Breast epithelium (tissue), 4 donors: ENCODE results near the gene HMHB1. TPM values are rescaled to one million over a fixed set of nuclear protein-coding genes. Genes with fewer than 3 reads are reported as not detected.

ENCODE experiments used
- DNase-seq, 2 donors: peaks; one replicate each; pipeline ENCODE4 v3.0.0-alpha.2; 2019; ENCODE audit warnings: low spot score in 2 of 2
- H3K27ac ChIP-seq, 2 donors: fragments of 200-600 bp; sonication (generic) in 1 of 2; one replicate each; pipeline ENCODE4 v1.5.1; 2016 to 2019; ENCODE audit warnings: mild to moderate bottlenecking in 1 of 2
- H3K27me3 ChIP-seq, 2 donors: fragments of 200-600 bp; sonication (generic) in 1 of 2; one replicate each; pipeline versions ENCODE4 v1.5.1 to v1.6.0; 2017 to 2019; ENCODE audit warnings: control low read depth in 1 of 2, mild to moderate bottlenecking in 1 of 2
- H3K36me3 ChIP-seq: fragments of 200-600 bp; one replicate; pipeline ENCODE4 v1.5.1; 2019
- H3K4me1 ChIP-seq, 2 donors: fragments of 200-600 bp; sonication (generic); one replicate each; pipeline ENCODE4 v1.5.1; 2016 to 2019; ENCODE audit warnings: control low read depth in 1 of 2
- H3K4me3 ChIP-seq, 3 donors: fragments of 200-600 bp; sonication (generic); 1 replicate in 2 of 3; 2 replicates in 1 of 3; pipeline ENCODE4 v1.5.1; 2016 to 2019; ENCODE audit warnings: mild to moderate bottlenecking in 3 of 3, moderate library complexity in 2 of 3
- H3K9me3 ChIP-seq, 2 donors: fragments of 200-600 bp; sonication (generic) in 1 of 2; one replicate each; pipeline ENCODE4 v1.5.1; 2016 to 2019; ENCODE audit warnings: control low read depth in 1 of 2
- POLR2A ChIP-seq: fragments of 450-650 bp; IDR thresholded peaks from one replicate; pipeline ENCODE4 v1.6.1; 2016; ENCODE audit warnings: antibody characterized with exemption, mild to moderate bottlenecking, moderate library complexity
- POLR2AphosphoS5 ChIP-seq, 3 donors: sonication (generic); formaldehyde crosslinking; IDR thresholded peaks; one replicate each; pipeline ENCODE4 v1.6.1; 2017; ENCODE audit warnings: antibody characterized with exemption in 3 of 3
- intact Hi-C: fragments of 100-400 bp; cut with DNase I; formaldehyde crosslinking; loops from one replicate; pipeline ENCODE4 v1.15.1; 2023; ENCODE audit warnings: low total_unique reads
- total RNA-seq, 3 donors: library from RNA; depleted of rRNA; stranded (reverse); fragments of >200 nt; gene quantifications; one replicate each; pipeline ENCODE4 v1.1.0, GENCODE V29; 2016
- TF ChIP-seq, protein P1 (sequence below), 3 donors: fragments of 450-650 bp; IDR thresholded peaks; one replicate each; pipeline ENCODE4 v1.5.1; 2016 to 2017; ENCODE audit warnings: antibody characterized with exemption in 3 of 3, mild to moderate bottlenecking in 3 of 3, moderate library complexity in 3 of 3

Gene HMHB1
- total RNA-seq = not detected

- intact Hi-C loops = no loop called here
- no peak within 1 kb of the TSS for H3K4me3 ChIP-seq
- no peaks in the 10 kb centered on the region for H3K27me3 ChIP-seq
- no peaks in the 10 kb centered on the region for H3K9me3 ChIP-seq
- TF ChIP-seq, protein P1, sequence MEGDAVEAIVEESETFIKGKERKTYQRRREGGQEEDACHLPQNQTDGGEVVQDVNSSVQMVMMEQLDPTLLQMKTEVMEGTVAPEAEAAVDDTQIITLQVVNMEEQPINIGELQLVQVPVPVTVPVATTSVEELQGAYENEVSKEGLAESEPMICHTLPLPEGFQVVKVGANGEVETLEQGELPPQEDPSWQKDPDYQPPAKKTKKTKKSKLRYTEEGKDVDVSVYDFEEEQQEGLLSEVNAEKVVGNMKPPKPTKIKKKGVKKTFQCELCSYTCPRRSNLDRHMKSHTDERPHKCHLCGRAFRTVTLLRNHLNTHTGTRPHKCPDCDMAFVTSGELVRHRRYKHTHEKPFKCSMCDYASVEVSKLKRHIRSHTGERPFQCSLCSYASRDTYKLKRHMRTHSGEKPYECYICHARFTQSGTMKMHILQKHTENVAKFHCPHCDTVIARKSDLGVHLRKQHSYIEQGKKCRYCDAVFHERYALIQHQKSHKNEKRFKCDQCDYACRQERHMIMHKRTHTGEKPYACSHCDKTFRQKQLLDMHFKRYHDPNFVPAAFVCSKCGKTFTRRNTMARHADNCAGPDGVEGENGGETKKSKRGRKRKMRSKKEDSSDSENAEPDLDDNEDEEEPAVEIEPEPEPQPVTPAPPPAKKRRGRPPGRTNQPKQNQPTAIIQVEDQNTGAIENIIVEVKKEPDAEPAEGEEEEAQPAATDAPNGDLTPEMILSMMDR (IDR thresholded peaks at IDR 0.05) = no peak
- TF ChIP-seq POLR2AphosphoS5 (IDR thresholded peaks at IDR 0.05) (no peak), POLR2A (no peak)
- no peaks in the 10 kb centered on the region for H3K36me3 ChIP-seq
- DNase-seq = no peak
- no peak within 1 kb of the TSS for H3K27ac ChIP-seq
- H3K4me1 ChIP-seq = no peaks in the 10 kb centered on the region
Measured at GRCh38 chr5:143812085-143812705, at the start of gene HMHB1. Gene HMHB1 (plus strand): TSS chr5:143812161.

- intact Hi-C loops = no loop called here
- Histone ChIP-seq H3K4me1 (no peaks in the 10 kb centered on the region), H3K4me3 (no peak overlapping the region), H3K27me3 (no peaks in the 10 kb centered on the region), H3K9me3 (no peaks in the 10 kb centered on the region), H3K27ac (no peak overlapping the region), H3K36me3 (no peaks in the 10 kb centered on the region)
- no peak for DNase-seq
- TF ChIP-seq, protein P1 (IDR thresholded peaks at IDR 0.05) = no peak
- TF ChIP-seq POLR2A (no peak), POLR2AphosphoS5 (IDR thresholded peaks at IDR 0.05) (no peak)
Measured at GRCh38 chr5:143762636-143763220, 49.2 kb upstream of the HMHB1 start.

DNA sequence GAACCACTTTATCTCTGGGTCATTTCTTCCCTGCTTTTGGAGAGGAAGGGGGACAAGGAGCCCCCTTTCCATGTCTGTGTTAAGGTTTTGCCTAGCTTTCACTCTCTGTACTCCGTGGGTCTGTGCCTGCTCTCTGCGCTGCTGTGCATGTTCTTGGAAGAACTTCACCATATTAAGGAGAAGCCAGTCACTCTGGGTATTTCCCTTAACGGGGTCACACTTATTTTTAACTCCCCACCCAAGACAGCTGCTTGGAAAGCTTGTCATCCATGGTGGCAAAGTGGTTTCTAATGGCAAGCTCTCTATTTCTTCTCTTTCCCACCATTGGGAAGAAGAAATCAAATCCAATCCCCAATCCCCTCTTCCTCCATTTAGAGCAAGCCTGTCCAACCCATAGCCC is 44.8 kb upstream of the HMHB1 start:
- Histone ChIP-seq H3K36me3 (no peaks in the 10 kb centered on the region), H3K27ac (no peak overlapping the region), H3K9me3 (no peaks in the 10 kb centered on the region), H3K27me3 (no peaks in the 10 kb centered on the region), H3K4me1 (no peaks in the 10 kb centered on the region), H3K4me3 (no peak overlapping the region)
- DNase-seq = no peak
- TF ChIP-seq, protein P1 (IDR thresholded peaks at IDR 0.05) = no peak
- TF ChIP-seq POLR2A (no peak), POLR2AphosphoS5 (IDR thresholded peaks at IDR 0.05) (no peak)
- intact Hi-C loops = no loop called here

DNA sequence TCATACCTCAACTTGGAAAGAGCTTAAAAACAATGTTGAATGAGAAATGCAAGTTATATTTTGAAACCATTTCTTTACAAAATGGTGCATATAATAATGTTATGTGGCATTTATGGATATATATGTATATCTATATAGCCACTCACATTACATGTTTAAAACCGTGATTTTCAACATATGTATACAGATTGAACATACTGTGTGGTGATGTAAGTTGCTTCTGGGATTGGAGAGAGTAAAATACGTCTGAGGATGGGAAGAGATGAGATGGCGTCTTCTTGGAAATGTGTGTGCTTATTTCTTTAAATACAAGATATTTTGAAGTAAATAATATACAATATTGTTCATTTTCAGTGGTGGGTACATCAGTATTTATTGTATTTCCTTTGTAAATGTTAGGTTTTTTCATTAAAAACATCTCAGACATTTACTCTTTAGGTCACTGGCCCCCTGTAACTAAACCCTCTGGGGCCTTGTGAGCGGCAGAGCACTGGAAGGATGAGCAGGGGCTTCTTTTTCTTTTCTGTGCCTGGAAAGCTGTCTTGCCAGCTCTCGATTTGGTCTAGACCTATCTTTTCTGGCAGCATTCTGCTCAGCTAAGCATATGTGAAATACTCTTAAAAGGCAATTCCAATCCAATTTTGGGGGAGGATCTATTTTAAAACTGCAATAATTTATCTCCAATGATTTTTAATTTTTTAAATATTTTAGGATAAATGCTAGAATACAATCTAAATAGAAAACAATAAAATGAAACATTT is 42.8 kb upstream of the HMHB1 start:
- Histone ChIP-seq H3K4me1 (no peaks in the 10 kb centered on the region), H3K27me3 (no peaks in the 10 kb centered on the region), H3K9me3 (no peaks in the 10 kb centered on the region), H3K27ac (no peak overlapping the region), H3K4me3 (no peak overlapping the region), H3K36me3 (no peaks in the 10 kb centered on the region)
- no peak for TF ChIP-seq POLR2AphosphoS5 (IDR thresholded peaks at IDR 0.05)
- TF ChIP-seq POLR2A = no peak
- TF ChIP-seq, protein P1 (IDR thresholded peaks at IDR 0.05) = no peak
- DNase-seq = no peak
- intact Hi-C loops = no loop called here

DNA sequence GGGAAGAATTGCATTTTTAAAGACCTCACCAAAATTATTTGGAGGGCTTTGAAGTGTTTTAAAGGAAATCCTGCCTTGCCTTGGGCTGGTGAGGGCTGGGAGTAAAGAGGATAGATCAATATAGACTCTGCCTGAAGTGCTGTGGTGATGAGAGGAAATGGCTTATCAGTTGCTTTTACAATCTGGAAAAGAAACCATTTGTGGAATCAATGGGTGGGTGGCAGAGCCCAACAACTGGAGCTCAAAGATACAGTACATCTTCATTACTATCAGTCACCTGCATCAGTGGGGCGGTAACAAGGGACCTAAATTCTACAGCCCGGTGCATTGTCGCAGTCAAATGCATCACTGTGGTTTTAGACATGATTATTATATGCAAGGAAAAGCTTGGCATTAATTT is 41.5 kb upstream of the HMHB1 start:
- no peak overlapping the region for H3K4me3 ChIP-seq
- intact Hi-C loops = no loop called here
- H3K4me1 ChIP-seq = no peaks in the 10 kb centered on the region
- DNase-seq = no peak
- no peaks in the 10 kb centered on the region for H3K27me3 ChIP-seq
- no peaks in the 10 kb centered on the region for H3K9me3 ChIP-seq
- H3K27ac ChIP-seq = no peak overlapping the region
- no peaks in the 10 kb centered on the region for H3K36me3 ChIP-seq
- TF ChIP-seq POLR2AphosphoS5 (IDR thresholded peaks at IDR 0.05) (no peak), POLR2A (no peak)
